Mesodermal cell (in vitro differentiated cells): ENCODE data around the gene DAPK1. TPM values are rescaled to one million over a fixed set of nuclear protein-coding genes. Genes with fewer than 3 reads are reported as not detected.
A peak's percentile ranks its signal among the peaks of the same experiment; 100 is the strongest.

Experiments
- H3K27ac ChIP-seq: 2 replicates; pipeline ENCODE4 v1.7.0; 2013; ENCODE audit warnings: mild to moderate bottlenecking, low read depth, low read length, moderate library complexity; ENCODE audit not compliant: severe bottlenecking
- H3K36me3 ChIP-seq: 2 replicates; pipeline ENCODE4 v1.7.1; 2013; ENCODE audit warnings: mild to moderate bottlenecking, low read length, moderate library complexity; ENCODE audit not compliant: control insufficient read depth, insufficient read depth
- H3K4me1 ChIP-seq: one replicate; pipeline ENCODE4 v1.7.1; 2013; ENCODE audit warnings: mild to moderate bottlenecking, low read length; ENCODE audit not compliant: insufficient read depth, control insufficient read depth, poor library complexity, severe bottlenecking
- H3K4me3 ChIP-seq: 2 replicates; pipeline ENCODE4 v1.7.0; 2013; ENCODE audit warnings: low read length, control low read depth, mild to moderate bottlenecking; ENCODE audit not compliant: insufficient read depth, poor library complexity, severe bottlenecking; ENCODE audit errors: extremely low read depth
- H3K9me3 ChIP-seq: 2 replicates; pipeline ENCODE4 v1.7.1; 2013; ENCODE audit warnings: mild to moderate bottlenecking, low read length, moderate library complexity; ENCODE audit not compliant: control insufficient read depth
- WGBS, 2 experiments: methylation state at CpG; one replicate each; pipeline ENCODE4 v1.1.5; 2013; ENCODE audit warnings: missing lambda C conversion rate in 2 of 2; ENCODE audit not compliant: insufficient coverage in 2 of 2; 5-methylcytosine and 5-hydroxymethylcytosine counted together
- polyA plus RNA-seq, 2 experiments: library from polyadenylated mRNA; stranded (reverse); fragments of 50-300 nt; gene quantifications; one replicate each; pipeline ENCODE4 v1.2.3, GENCODE V29; 2013

Gene DAPK1
- polyA plus RNA-seq (2013, experiment 1 of 2) = 26.4 TPM
- 21.0 TPM for polyA plus RNA-seq (2013, experiment 2 of 2)

DNA sequence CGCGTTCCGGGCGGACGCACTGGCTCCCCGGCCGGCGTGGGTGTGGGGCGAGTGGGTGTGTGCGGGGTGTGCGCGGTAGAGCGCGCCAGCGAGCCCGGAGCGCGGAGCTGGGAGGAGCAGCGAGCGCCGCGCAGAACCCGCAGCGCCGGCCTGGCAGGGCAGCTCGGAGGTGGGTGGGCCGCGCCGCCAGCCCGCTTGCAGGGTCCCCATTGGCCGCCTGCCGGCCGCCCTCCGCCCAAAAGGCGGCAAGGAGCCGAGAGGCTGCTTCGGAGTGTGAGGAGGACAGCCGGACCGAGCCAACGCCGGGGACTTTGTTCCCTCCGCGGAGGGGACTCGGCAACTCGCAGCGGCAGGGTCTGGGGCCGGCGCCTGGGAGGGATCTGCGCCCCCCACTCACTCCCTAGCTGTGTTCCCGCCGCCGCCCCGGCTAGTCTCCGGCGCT is at the start of gene DAPK1:
DAPK1 (plus strand) TSS at position 264 of the 442 bp plus-strand sequence. CDS start 1,211 bp downstream, outside the sequence.
- H3K4me3 ChIP-seq = peak within 1 kb of the TSS; percentile 81
- H3K4me1 ChIP-seq = peaks cover 16% of the 10 kb centered on the region
- peaks cover 7% of the 10 kb centered on the region for H3K36me3 ChIP-seq
- peak within 1 kb of the TSS; percentile 80 for H3K27ac ChIP-seq
- WGBS, 2 experiments = 0% methylated on average over 21 to 47 of the region's 55 CpGs
- H3K9me3 ChIP-seq = no peaks in the 10 kb centered on the region

DNA sequence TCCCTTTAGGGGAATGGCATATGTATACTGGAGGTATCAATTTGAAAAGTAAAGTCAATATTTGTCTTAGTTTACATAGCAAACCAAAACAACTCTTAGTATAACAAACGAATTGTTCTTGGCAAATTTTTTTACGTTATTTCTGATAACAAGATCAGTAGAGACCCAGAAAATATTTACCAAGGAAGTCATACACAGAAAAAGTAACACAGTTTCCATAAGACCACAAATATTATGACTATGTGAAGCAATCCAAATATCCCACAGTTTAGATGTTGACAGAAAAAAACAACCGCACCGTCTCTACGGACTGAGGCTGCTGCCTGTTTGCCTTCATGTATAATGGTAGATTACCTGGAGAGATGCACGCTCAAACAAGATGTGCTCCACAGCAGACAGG is 46.5 kb upstream of the DAPK1 start:
- H3K27ac ChIP-seq = no peak overlapping the region
- H3K4me1 ChIP-seq = no peaks in the 10 kb centered on the region
- no peak overlapping the region for H3K4me3 ChIP-seq
- WGBS, 2 experiments = 92% methylated on average over 5 of the region's 6 CpGs; no CpG with 5 or more reads in 1 of the 2 experiments
- peaks cover 19% of the 10 kb centered on the region for H3K9me3 ChIP-seq
- no peaks in the 10 kb centered on the region for H3K36me3 ChIP-seq

DNA sequence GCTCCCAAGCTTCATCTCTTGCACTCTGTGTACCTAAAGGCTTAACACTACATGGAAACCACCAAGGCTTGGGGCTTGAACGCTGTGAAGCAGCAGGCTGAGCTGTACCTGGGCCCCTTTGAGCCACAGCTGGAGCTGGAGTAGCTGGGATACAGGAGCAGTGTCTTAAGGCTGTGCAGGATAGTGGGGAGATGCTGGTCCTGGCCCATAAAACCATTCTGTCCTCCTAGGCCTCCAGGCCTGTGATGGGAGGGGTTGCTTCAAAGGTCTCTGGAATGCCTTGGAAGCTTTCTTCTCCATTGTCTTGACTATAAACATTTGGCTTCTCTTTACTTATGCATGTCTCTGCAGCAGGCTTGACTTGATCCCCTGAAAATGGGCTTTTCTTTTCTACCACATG is 42.3 kb upstream of the DAPK1 start:
- Histone ChIP-seq H3K36me3 (no peaks in the 10 kb centered on the region), H3K27ac (no peak overlapping the region), H3K9me3 (peaks cover 24% of the 10 kb centered on the region), H3K4me3 (no peak overlapping the region), H3K4me1 (no peaks in the 10 kb centered on the region)
- WGBS, 2 experiments = 86% methylated on average over 1 of the region's 1 CpG; no CpG with 5 or more reads in 1 of the 2 experiments

DNA sequence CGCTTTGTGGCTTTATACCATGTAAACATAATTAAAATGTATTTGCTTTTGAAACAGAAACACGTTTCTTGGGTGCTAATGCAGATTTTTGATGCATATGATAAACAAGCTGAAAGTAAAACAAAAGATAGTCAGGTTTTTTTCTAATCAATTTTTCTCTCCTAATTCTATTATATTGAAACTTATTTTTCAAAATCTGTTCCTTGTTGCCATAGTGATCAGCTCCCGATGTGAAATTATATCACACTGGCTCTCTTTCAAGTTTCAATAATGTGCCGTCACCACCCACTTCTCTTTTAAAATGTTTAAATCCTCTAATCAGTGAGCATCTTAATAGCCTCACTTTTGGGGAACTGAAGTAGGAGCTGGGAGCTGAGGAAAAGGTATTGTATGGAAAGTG is 36.4 kb upstream of the DAPK1 start:
- H3K36me3 ChIP-seq = no peaks in the 10 kb centered on the region
- H3K9me3 ChIP-seq = peaks cover 4% of the 10 kb centered on the region
- WGBS, 2 experiments = 100% methylated on average over 1 of the region's 4 CpGs; no CpG with 5 or more reads in 1 of the 2 experiments
- peaks cover 8% of the 10 kb centered on the region for H3K4me1 ChIP-seq
- H3K4me3 ChIP-seq = no peak overlapping the region
- no peak overlapping the region for H3K27ac ChIP-seq

DNA sequence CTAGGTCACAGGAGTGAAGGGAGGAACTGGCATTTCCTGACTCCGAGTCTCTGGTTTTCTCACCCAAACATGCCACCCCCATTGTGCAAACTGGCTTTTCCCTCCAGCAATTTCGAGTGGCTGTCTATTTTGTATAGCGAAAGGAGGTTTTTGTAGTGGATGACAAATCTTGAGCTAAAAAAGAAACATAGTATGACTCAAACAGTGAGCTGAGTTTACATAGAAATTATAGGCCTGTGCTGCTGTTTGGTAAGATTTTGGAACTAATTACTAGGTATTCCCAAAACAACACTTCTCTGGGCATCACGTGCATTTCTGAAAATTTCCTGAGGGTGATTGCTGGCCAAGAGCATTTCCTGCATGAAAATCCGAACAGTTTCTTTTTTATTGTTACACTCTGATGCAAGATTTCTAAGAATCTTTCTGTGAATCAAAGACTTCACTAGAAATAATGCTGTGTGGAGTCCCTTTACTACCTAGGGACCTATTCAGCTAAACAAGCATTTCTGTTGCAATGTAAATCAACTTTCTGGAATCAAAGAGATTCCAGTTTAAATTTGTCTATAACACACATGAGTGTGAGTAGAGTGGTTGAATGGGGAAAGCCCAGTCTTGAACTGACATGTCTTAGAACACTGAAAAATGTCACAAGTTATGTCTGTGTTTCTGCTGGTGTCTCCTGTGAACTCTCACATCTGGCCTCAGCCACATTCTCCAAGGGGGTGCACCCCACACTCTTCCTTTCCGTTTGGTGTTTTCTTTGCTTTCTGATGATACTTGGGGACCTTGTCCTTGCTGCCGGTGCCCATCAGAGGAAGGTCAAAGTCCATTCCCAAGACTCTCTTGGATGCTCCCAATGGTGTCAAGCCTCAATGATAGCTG is 33.3 kb upstream of the DAPK1 start:
- Histone ChIP-seq H3K4me1 (peaks cover 8% of the 10 kb centered on the region), H3K36me3 (no peaks in the 10 kb centered on the region), H3K9me3 (no peaks in the 10 kb centered on the region), H3K4me3 (no peak overlapping the region), H3K27ac (peak overlapping the region; percentile 10)
- 69 to 95% methylated on average over 2 to 4 of the region's 7 CpGs for WGBS, 2 experiments

DNA sequence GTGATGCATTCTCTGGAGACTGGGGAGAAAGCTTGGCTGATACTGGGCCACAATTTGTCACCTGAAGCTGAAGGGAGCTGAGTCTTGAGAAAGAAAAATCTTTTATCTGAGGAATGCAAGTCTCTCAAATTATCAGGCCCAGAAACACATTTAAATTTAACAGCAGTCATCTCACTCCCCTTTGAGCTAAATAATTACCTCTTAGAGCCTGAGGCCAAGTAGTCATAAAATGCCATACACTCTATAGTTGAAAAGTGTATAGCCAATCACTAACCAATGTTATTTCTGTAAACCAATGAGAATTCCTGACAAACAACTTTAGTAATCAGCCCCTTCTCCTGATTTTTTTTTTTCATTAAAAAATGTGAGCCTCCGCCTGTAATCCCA is 32.7 kb upstream of the DAPK1 start:
- WGBS, 2 experiments = 86% methylated on average over 1 of the region's 1 CpG; no CpG with 5 or more reads in 1 of the 2 experiments
- Histone ChIP-seq H3K27ac (no peak overlapping the region), H3K4me1 (peaks cover 8% of the 10 kb centered on the region), H3K36me3 (no peaks in the 10 kb centered on the region), H3K9me3 (no peaks in the 10 kb centered on the region), H3K4me3 (no peak overlapping the region)

DNA sequence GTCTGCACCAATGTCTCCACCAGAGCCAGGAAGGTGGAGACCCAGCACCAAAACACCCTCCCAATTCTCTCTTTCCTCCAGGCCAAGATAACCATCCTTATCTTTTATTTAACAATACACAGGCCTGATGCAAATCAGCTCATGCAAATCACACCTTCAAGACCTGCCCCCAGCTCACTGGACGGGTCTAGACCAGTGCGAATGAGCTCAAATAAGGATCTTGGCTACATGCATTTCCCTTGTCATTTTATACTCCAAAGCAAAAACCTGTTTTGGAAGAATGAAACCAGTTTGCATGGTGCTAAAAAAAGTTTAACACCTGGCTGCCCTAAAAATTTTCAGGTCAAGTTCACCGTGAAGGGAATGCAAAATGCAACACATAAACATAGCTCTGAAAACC is 31.9 kb upstream of the DAPK1 start:
- Histone ChIP-seq H3K4me1 (peaks cover 8% of the 10 kb centered on the region), H3K9me3 (no peaks in the 10 kb centered on the region), H3K27ac (no peak overlapping the region), H3K4me3 (no peak overlapping the region), H3K36me3 (no peaks in the 10 kb centered on the region)
- WGBS, 2 experiments = 76 to 100% methylated on average over 1 to 3 of the region's 3 CpGs

DNA sequence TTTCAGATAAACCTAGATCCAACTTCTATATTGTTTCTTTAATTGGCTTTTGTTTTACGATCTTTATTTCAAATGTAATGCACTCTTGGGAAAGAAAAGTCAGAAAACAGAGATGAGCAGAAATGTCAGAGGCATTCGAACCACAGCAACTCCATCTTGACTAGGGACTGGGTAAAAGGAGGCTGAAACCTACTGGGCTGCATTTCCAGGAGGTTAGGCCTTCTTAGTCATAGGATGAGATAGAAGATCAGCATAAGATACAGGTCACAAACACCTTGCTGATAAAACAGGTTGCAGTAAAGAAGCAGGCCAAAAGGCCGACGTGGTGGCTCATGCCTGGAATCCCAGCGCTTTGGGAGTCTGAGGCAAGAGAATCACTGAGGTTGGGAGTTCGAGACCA is 30.5 kb upstream of the DAPK1 start:
- Histone ChIP-seq H3K36me3 (no peaks in the 10 kb centered on the region), H3K9me3 (no peaks in the 10 kb centered on the region), H3K27ac (no peak overlapping the region), H3K4me3 (no peak overlapping the region), H3K4me1 (peaks cover 8% of the 10 kb centered on the region)
- 98 to 100% methylated on average over 4 to 5 of the region's 6 CpGs for WGBS, 2 experiments

DNA sequence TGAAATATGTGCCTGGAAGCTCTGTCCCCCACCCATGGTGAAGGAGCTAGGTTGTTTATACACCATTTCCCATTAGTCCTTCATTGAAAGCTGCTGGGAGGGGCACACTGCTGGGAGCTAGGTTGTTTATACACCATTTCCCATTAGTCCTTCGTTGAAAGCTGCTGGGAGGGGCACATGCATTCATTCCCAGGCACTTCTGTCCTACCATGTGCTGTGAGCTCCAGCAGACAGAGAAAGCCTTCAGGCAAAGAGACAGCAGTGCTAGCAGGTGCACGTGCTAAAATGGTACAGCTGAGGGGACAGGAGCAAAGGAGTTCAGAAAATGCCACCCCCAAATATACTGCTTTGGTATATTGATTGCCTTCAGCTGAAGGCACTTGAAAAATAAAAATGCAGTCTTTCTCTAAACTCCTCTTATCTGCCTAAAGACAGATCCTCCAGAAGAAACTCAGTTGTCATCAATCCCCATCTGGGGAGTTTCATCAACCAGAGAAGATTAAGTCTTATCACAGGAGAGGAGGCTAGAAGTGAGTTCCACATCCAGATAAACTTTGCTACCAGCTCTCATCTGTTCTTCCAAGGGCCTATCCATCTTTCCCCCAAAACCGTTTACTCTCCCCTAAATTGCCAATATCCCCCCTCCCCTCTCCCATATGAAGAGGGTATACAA is 27.7 kb upstream of the DAPK1 start:
- H3K27ac ChIP-seq = no peak overlapping the region
- H3K4me1 ChIP-seq = no peaks in the 10 kb centered on the region
- H3K36me3 ChIP-seq = no peaks in the 10 kb centered on the region
- no peaks in the 10 kb centered on the region for H3K9me3 ChIP-seq
- 58 to 100% methylated on average over 1 to 2 of the region's 3 CpGs for WGBS, 2 experiments
- no peak overlapping the region for H3K4me3 ChIP-seq

DNA sequence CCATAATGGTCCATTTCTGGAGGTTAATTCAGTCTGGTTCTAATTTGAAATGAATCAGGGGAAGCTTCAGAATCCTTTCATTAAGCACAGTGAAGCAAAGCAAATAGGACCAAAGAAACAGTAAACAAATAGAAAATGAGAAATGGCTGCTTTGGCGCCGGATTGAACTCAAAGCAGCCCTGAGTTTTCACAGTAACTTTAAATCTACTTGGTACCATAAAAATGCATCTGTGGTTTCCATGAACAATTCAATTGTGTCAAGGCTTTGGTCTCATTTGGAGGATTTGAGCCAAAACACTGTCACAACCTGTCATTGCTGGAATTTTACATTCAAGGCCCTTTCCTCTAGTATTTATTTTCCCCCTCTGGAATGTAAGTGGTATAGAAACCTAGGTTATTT is 25.9 kb upstream of the DAPK1 start:
- Histone ChIP-seq H3K36me3 (no peaks in the 10 kb centered on the region), H3K9me3 (no peaks in the 10 kb centered on the region), H3K27ac (no peak overlapping the region), H3K4me3 (no peak overlapping the region), H3K4me1 (no peaks in the 10 kb centered on the region)
- 92% methylated on average over 2 of the region's 2 CpGs; no CpG with 5 or more reads in 1 of the 2 experiments for WGBS, 2 experiments
